Measurements from ENCODE around the gene BCO1.

The BCO1 gene

GRCh38 chr16:81273223-81273950, 34.9 kb downstream of the BCO1 start:
- H2AFZ ChIP-seq (ENCODE audit: low read length), result no peak overlapping the region
- DNase-seq (ENCODE audit: low spot score), result no peak
- H3K14ac ChIP-seq (ENCODE audit: low read length), result no peak overlapping the region
- H3K23ac ChIP-seq (ENCODE audit: low read depth, low read length, poor library complexity), result no peak overlapping the region
- no CpG with 5 or more reads among the region's 10 CpGs for WGBS, 2 donors (ENCODE audit: extremely low coverage in 2 of 2, insufficient read length in 2 of 2, insufficient replicate concordance in 1 of 2)
- no peak overlapping the region for H3K27ac ChIP-seq (replicated peaks; ENCODE audit: low read length)
- no peak overlapping the region for H2BK5ac ChIP-seq (ENCODE audit: low read length)
- no peak overlapping the region for H2AK5ac ChIP-seq (ENCODE audit: low read depth, low read length)
- H3K27me3 ChIP-seq (ENCODE audit: control insufficient read depth in 3 of 3, insufficient read depth in 3 of 3, low read depth in 1 of 3, low read length in 3 of 3), result peaks cover 0 to 7% (median 2%) of the 10 kb centered on the region in 3 experiments
- no peak overlapping the region for H4K8ac ChIP-seq (ENCODE audit: low read depth, low read length)
- no peak overlapping the region for H2BK12ac ChIP-seq (ENCODE audit: low read length)
- no peak overlapping the region for H2BK15ac ChIP-seq (ENCODE audit: low read length)
- H3K4ac ChIP-seq (ENCODE audit: low read length), result no peak overlapping the region
- peak overlapping the region in 1 of 2 donors; percentile 22 for H3K4me3 ChIP-seq (ENCODE audit: low read length in 2 of 2)
- H3K18ac ChIP-seq (ENCODE audit: low read length), result peak overlapping the region; percentile 29
- H3K4me2 ChIP-seq (ENCODE audit: insufficient read depth, low read length, poor library complexity, severe bottlenecking), result no peak overlapping the region
- no peaks in the 10 kb centered on the region for H3K79me1 ChIP-seq (ENCODE audit: low read depth, low read length)
- no peak overlapping the region for H3K9ac ChIP-seq (ENCODE audit: low read depth, low read length, poor library complexity)
- H3K4me1 ChIP-seq (ENCODE audit: control insufficient read depth in 2 of 2, insufficient read depth in 1 of 2, low read depth in 1 of 2, low read length in 2 of 2), result no peaks in the 10 kb centered on the region
- H2BK120ac ChIP-seq (ENCODE audit: low read depth, low read length), result no peak overlapping the region
- no peaks in the 10 kb centered on the region for H3K9me3 ChIP-seq (replicated peaks in 1 of 2; ENCODE audit: control insufficient read depth in 2 of 2, insufficient read depth in 1 of 2, low read depth in 1 of 2, low read length in 2 of 2)
- H4K91ac ChIP-seq (ENCODE audit: low read depth, low read length, poor library complexity), result no peak overlapping the region
- no peaks in the 10 kb centered on the region for H3K36me3 ChIP-seq (replicated peaks in 1 of 2; ENCODE audit: control insufficient read depth in 2 of 2, insufficient read depth in 2 of 2, low read length in 2 of 2)

- H3K27ac ChIP-seq (replicated peaks; ENCODE audit: low read length), result no peak overlapping the region
- H3K18ac ChIP-seq (ENCODE audit: low read length), result no peak overlapping the region
Measured at GRCh38 chr16:81275064-81275532, 36.6 kb downstream of the BCO1 start.

GRCh38 chr16:81275795-81276194, 37.3 kb downstream of the BCO1 start:
- Histone ChIP-seq H2BK15ac (ENCODE audit: low read length) (no peak overlapping the region), H2AK5ac (ENCODE audit: low read depth, low read length) (no peak overlapping the region), H4K8ac (ENCODE audit: low read depth, low read length) (no peak overlapping the region), H3K4ac (ENCODE audit: low read length) (no peak overlapping the region), H2AFZ (ENCODE audit: low read length) (no peak overlapping the region), H3K14ac (ENCODE audit: low read length) (no peak overlapping the region), H3K23ac (ENCODE audit: low read depth, low read length, poor library complexity) (no peak overlapping the region), H4K91ac (ENCODE audit: low read depth, low read length, poor library complexity) (no peak overlapping the region), H3K18ac (ENCODE audit: low read length) (peak overlapping the region; percentile 33), H2BK12ac (ENCODE audit: low read length) (no peak overlapping the region), H3K4me1 (ENCODE audit: control insufficient read depth in 2 of 2, insufficient read depth in 1 of 2, low read depth in 1 of 2, low read length in 2 of 2) (no peaks in the 10 kb centered on the region), H3K4me3 (ENCODE audit: low read length in 2 of 2) (no peak overlapping the region), H2BK5ac (ENCODE audit: low read length) (no peak overlapping the region), H3K36me3 (replicated peaks in 1 of 2; ENCODE audit: control insufficient read depth in 2 of 2, insufficient read depth in 2 of 2, low read length in 2 of 2) (no peaks in the 10 kb centered on the region), H3K27ac (replicated peaks; ENCODE audit: low read length) (no peak overlapping the region), H3K9me3 (replicated peaks in 1 of 2; ENCODE audit: control insufficient read depth in 2 of 2, insufficient read depth in 1 of 2, low read depth in 1 of 2, low read length in 2 of 2) (no peaks in the 10 kb centered on the region), H3K79me1 (ENCODE audit: low read depth, low read length) (no peaks in the 10 kb centered on the region), H3K27me3 (ENCODE audit: control insufficient read depth in 3 of 3, insufficient read depth in 3 of 3, low read depth in 1 of 3, low read length in 3 of 3) (peaks cover 0 to 7% (median 2%) of the 10 kb centered on the region in 3 experiments), H2BK120ac (ENCODE audit: low read depth, low read length) (no peak overlapping the region), H3K9ac (ENCODE audit: low read depth, low read length, poor library complexity) (no peak overlapping the region), H3K4me2 (ENCODE audit: insufficient read depth, low read length, poor library complexity, severe bottlenecking) (no peak overlapping the region)
- no CpG with 5 or more reads among the region's 9 CpGs for WGBS, 2 donors (ENCODE audit: extremely low coverage in 2 of 2, insufficient read length in 2 of 2, insufficient replicate concordance in 1 of 2)
- no peak for DNase-seq (ENCODE audit: low spot score)

More at GRCh38 chr16:81275064-81275532, 36.6 kb downstream of the BCO1 start:
- no peak overlapping the region for H3K4ac ChIP-seq (ENCODE audit: low read length)
- H3K14ac ChIP-seq (ENCODE audit: low read length), result no peak overlapping the region
- H4K91ac ChIP-seq (ENCODE audit: low read depth, low read length, poor library complexity), result no peak overlapping the region
- H2BK5ac ChIP-seq (ENCODE audit: low read length), result no peak overlapping the region
- H3K23ac ChIP-seq (ENCODE audit: low read depth, low read length, poor library complexity), result no peak overlapping the region
- DNase-seq (ENCODE audit: low spot score), result no peak
- no peaks in the 10 kb centered on the region for H3K9me3 ChIP-seq (replicated peaks in 1 of 2; ENCODE audit: control insufficient read depth in 2 of 2, insufficient read depth in 1 of 2, low read depth in 1 of 2, low read length in 2 of 2)
- no peak overlapping the region for H3K4me3 ChIP-seq (ENCODE audit: low read length in 2 of 2)
- no peaks in the 10 kb centered on the region for H3K79me1 ChIP-seq (ENCODE audit: low read depth, low read length)
- H2BK12ac ChIP-seq (ENCODE audit: low read length), result no peak overlapping the region
- no peak overlapping the region for H2AFZ ChIP-seq (ENCODE audit: low read length)
- WGBS, 2 donors (ENCODE audit: extremely low coverage in 2 of 2, insufficient read length in 2 of 2, insufficient replicate concordance in 1 of 2), result no CpG with 5 or more reads among the region's 9 CpGs
- no peak overlapping the region for H2AK5ac ChIP-seq (ENCODE audit: low read depth, low read length)
- no peak overlapping the region for H4K8ac ChIP-seq (ENCODE audit: low read depth, low read length)
- no peak overlapping the region for H2BK15ac ChIP-seq (ENCODE audit: low read length)
- H3K4me1 ChIP-seq (ENCODE audit: control insufficient read depth in 2 of 2, insufficient read depth in 1 of 2, low read depth in 1 of 2, low read length in 2 of 2), result no peaks in the 10 kb centered on the region
- no peaks in the 10 kb centered on the region for H3K36me3 ChIP-seq (replicated peaks in 1 of 2; ENCODE audit: control insufficient read depth in 2 of 2, insufficient read depth in 2 of 2, low read length in 2 of 2)
- H2BK120ac ChIP-seq (ENCODE audit: low read depth, low read length), result no peak overlapping the region
- no peak overlapping the region for H3K9ac ChIP-seq (ENCODE audit: low read depth, low read length, poor library complexity)
- H3K27me3 ChIP-seq (ENCODE audit: control insufficient read depth in 3 of 3, insufficient read depth in 3 of 3, low read depth in 1 of 3, low read length in 3 of 3), result peaks cover 0 to 7% (median 2%) of the 10 kb centered on the region in 3 experiments
- H3K4me2 ChIP-seq (ENCODE audit: insufficient read depth, low read length, poor library complexity, severe bottlenecking), result no peak overlapping the region

- Histone ChIP-seq H3K23ac (ENCODE audit: low read depth, low read length, poor library complexity) (no peak overlapping the region), H3K9ac (ENCODE audit: low read depth, low read length, poor library complexity) (no peak overlapping the region), H2BK5ac (ENCODE audit: low read length) (no peak overlapping the region), H4K8ac (ENCODE audit: low read depth, low read length) (no peak overlapping the region), H4K91ac (ENCODE audit: low read depth, low read length, poor library complexity) (no peak overlapping the region), H3K27me3 (ENCODE audit: control insufficient read depth in 3 of 3, insufficient read depth in 3 of 3, low read depth in 1 of 3, low read length in 3 of 3) (peaks cover 0 to 7% (median 2%) of the 10 kb centered on the region in 3 experiments), H3K9me3 (replicated peaks in 1 of 2; ENCODE audit: control insufficient read depth in 2 of 2, insufficient read depth in 1 of 2, low read depth in 1 of 2, low read length in 2 of 2) (no peaks in the 10 kb centered on the region), H2BK15ac (ENCODE audit: low read length) (no peak overlapping the region), H3K18ac (ENCODE audit: low read length) (no peak overlapping the region), H3K4me1 (ENCODE audit: control insufficient read depth in 2 of 2, insufficient read depth in 1 of 2, low read depth in 1 of 2, low read length in 2 of 2) (no peaks in the 10 kb centered on the region), H2BK12ac (ENCODE audit: low read length) (no peak overlapping the region), H3K4ac (ENCODE audit: low read length) (no peak overlapping the region), H2AFZ (ENCODE audit: low read length) (no peak overlapping the region), H2BK120ac (ENCODE audit: low read depth, low read length) (no peak overlapping the region), H3K79me1 (ENCODE audit: low read depth, low read length) (no peaks in the 10 kb centered on the region), H3K4me2 (ENCODE audit: insufficient read depth, low read length, poor library complexity, severe bottlenecking) (no peak overlapping the region), H3K27ac (replicated peaks; ENCODE audit: low read length) (no peak overlapping the region), H3K4me3 (ENCODE audit: low read length in 2 of 2) (no peak overlapping the region), H2AK5ac (ENCODE audit: low read depth, low read length) (peak overlapping the region; percentile 61), H3K14ac (ENCODE audit: low read length) (no peak overlapping the region), H3K36me3 (replicated peaks in 1 of 2; ENCODE audit: control insufficient read depth in 2 of 2, insufficient read depth in 2 of 2, low read length in 2 of 2) (no peaks in the 10 kb centered on the region)
- WGBS, 2 donors (ENCODE audit: extremely low coverage in 2 of 2, insufficient read length in 2 of 2, insufficient replicate concordance in 1 of 2), result no CpG with 5 or more reads among the region's 3 CpGs
- no peak for DNase-seq (ENCODE audit: low spot score)
Measured at GRCh38 chr16:81276323-81276722, 37.8 kb downstream of the BCO1 start.
